Activated CD8-positive, alpha-beta memory T cell treated with anti-CD3 and anti-CD28 coated beads for 4 hours (primary cell): ENCODE measurements around the gene TBC1D26.
"Not testable (repeated sequence)": the region's sequence is repeated elsewhere in the genome, so short reads cannot be mapped to it uniquely, and the experiment has no call there.

ENCODE experiments used
- DNase-seq, 2 donors: peaks; one replicate each; pipeline ENCODE4 v3.0.0-alpha.2; 2020; ENCODE audit warnings: low read depth in 2 of 2

TBC1D26 gene

DNA sequence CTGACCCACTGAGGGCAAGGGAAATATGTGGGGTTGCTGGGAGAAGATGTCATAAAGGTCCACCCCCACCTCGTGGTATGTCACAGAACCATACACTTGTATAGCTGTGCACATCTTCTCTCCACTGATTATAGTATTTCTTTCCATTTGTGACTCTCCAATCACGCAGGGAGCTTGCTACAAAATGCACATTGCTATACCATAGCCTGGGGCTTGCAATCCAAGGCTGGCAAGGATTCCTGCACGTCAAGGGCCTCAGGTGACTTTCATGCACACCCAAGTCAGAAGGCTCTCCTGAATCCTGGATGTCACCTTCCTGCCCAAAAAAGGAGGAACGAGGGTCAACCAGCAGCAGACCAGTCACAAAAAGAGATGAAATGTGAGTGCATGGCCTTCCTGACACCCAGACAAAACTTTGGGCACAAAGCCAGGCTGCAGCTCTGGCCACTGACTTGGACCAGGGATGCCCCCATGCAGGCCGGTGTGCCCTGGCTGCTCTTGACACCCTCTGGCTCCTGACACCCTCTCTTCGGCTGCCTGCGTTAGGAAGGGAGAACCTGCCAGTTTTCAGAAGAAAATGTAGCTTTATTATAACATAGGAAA lies 12.1 kb downstream of the TBC1D26 start:
- DNase-seq = no peak

DNA sequence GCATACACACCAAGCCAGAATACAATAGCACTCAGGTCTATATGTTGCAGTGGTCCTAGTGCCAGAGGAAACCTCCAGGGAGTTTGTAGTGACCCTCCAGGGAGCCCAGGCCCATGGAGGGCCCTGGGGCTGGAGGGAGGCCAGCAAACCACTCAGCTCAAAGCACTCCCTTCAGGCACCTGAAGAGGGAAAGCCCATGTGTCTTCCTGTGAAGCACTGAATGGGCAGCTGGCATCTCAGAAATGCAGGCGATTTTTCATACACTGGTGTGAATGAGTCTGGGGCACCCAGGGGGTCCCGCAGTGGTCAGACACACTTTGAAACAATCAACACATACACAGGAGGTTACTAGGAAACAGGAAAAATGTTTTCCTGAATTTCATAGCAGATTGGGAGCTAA lies 12.8 kb downstream of the TBC1D26 start:
- no peak for DNase-seq

DNA sequence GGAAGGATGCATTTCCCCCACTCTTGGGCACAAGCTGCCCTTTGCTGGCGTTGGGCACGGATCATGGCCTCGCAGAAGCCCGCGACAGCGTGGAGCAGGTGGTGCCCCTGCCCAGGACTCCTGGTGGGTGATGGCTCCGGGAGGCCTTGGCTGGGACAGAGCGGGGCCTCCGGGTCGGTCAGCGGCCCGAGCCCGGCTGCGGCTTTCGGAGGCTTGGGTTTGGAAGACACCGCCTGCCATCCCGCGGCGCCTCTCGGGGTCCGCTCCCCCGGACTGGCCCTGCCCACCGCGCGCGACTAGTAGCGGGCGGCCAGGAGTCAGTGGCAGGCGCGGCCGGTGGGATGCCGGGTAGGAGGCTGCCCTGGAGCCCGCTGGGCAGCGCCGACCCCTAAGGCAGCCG lies 17.3 kb downstream of the TBC1D26 start:
- not testable (repeated sequence) for DNase-seq

DNA sequence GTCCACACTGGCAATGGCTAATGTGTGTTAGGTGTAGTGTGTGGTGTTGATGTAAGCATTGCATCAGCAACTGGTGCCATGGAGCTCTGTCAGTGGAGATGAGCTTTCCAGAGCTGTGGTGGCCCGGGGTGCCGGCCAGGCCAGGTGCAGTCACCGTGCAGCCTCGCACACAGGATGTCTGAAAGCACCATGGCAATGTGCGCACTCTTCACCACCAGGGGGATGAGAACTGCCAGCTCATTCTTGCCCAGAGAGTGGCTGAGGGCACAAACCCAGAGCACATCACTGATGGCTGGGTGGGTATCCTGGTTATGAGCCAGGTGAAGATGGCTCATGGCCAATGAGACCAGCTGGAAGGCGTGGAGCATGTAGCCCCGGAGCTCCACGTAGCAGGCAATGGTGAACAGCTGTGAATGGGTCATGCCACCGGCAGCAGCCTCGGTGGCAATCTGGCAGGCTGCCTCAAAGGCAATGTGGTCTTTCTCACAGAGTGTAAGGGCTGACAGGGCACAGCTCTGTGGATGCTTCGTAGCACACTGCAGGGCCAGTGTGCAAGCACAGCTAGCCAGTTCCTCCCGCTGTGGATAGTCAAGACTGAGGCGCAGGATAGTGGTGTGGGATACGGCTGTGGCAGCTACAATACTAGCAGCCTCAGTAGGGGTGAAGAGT lies 36.9 kb downstream of the TBC1D26 start:
- DNase-seq = not testable (repeated sequence)

DNA sequence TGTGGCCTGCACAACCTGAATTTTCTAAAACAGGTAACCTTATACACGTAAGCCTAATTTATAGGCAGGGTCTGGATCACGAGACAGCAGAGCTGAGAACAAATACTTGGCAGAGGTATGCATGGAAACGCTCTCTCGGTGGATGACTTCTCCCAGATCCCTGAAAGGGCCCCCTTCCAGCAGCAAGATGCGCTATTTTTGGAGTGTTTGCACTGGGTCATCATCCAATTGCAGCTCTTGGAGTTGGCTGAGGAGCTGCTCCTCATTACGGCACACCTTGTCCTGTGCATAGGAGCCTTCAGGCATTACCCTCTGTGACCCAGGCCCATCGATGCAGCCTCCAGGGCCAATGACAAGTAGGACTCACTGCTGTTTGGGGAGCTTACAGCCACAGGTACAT lies 38.6 kb downstream of the TBC1D26 start:
- not testable (repeated sequence) for DNase-seq

DNA sequence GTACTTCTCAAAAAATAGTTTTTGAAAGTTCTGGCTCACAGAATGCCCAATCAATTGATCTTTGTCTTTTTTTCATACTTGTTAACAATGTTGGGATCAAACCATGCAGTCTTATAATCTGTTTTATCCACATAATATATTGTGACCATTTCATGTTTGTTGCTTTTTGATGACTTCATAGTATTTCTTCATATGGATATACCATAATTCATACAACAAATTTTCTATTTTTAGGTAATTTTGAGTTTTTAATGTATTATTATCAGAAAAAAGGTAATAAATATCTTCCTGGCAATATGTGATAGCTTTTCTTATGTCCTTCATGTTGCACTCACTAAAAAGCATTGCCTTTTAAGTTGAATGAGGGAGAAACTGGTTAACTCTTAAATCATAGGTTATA lies 44.8 kb downstream of the TBC1D26 start:
- no peak for DNase-seq

DNA sequence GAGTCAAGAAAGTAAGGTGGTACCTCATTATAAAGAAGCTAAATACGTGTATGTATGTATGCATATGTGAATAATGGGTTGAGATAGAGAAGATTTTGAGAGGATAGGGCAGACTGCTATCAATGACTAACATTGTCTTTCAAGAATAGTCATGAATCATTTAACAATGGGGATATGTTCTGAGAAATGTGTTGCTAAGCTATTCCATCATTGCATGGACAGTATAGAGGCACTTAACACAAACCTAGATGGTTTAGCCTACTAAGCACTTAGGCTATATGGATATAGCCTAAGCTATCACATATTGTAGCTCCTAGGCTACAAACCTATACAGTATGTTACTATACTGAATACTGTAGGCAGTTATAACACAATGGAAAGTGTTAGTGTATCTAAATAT lies 45.2 kb downstream of the TBC1D26 start:
- no peak for DNase-seq

DNA sequence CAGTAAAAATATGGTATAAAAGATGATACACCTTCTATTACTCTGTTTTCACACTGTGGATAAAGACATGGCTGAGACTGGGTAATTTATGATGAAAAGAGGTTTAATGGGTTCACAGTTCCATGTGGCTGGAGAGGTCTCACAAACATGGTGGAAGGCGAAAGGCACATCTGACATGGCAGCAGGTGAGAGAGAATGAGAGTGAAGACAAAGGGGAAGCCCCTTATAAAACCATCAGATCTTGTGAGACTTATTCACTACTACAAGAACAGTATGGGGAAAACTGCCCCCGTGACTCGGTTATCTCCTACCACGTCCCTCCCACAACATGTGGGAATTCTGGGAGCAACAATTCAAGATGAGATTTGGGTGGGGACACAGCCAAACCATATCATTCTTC lies 45.6 kb downstream of the TBC1D26 start:
- no peak for DNase-seq

DNA sequence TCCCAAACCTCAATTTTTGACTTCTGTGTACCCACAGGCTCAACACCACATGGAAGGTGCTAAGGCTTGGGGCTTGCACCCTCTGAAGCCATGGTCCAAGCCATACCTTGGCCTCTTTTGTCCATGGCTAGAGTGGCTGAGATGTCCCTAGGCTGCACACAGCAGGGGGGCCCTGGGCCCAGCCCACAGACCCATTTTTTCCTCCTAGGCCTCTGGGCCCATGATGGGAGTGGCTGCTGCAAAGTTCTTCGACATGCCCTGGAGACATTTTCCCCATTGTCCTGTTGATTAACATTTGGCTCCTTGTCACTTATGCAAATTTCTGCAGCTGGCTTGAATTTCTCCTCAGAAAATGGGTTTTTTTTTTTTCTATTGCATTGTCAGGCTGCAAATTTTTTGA lies 47.0 kb downstream of the TBC1D26 start:
- DNase-seq = no peak

DNA sequence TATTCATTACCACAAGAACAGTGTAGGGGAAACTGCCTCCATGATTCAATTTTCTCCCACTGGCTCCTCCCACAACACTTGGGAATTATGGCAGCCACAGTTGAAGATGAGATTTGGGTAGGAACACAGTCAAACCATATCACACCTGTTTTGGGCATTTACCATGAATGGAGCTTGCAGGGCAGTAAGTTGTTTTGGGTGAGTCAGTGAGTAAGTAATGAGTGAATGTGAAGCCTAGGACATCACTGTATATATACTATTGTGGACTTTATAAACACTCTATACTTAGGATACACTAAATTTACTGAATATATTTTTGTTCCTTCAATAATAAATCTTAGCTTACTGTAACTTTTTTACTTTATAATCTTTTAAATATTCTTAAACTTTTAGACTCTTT lies 48.1 kb downstream of the TBC1D26 start:
- no peak for DNase-seq

DNA sequence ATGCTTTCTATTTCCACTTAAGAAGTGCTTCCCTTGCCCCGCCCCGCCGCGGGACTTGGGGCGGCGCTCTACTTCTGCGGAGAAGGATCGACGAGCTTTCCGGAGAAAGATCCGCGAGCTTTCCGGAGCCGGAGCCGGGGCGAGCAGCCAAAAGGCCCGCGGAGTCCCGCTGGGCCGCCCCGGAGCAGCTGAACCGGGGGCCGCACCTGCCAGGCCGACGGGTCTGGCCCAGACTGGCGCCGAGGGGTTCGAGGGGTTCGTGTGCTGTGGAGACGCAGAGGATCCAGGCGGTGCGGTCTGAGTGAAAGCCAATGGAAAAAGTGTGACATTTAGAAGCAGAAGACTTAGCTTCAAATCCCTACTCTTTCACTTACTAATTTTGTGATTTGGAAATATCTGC lies 50.8 kb downstream of the TBC1D26 start:
- DNase-seq = no peak

DNA sequence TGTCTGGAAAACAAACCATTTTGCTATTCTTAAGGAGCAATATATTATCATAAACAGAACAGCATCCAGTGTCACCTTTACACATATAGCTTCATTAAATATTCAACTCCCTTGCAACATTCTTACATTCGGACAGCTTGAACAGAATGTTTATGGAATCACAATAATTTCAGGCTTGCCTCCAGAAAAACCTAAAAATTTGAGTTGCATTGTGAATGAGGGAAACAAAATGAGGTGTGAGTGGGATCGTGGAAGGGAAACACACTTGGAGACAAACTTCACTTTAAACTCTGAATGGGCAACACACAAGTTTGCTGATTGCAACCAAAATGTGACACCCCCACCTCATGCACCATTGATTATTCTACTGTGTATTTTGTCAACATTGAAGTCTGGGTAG lies 51.4 kb downstream of the TBC1D26 start:
- no peak for DNase-seq

DNA sequence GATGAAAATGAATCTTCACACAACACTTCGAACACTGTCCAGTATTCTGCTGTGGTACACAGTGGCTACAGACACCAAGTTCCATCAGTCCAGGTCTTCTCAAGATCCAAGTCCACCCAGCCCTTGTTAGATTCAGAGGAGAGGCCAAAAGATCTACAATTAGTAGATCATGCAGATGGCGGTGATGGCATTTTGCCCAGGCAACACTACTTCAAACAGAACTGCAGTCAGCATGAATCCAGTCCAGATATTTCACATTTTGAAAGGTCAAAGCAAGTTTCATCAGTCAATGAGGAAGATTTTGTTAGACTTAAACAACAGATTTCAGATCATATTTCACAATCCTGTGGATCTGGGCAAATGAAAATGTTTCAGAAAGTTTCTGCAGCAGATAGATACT lies 52.3 kb downstream of the TBC1D26 start:
- DNase-seq = not testable (repeated sequence)

DNA sequence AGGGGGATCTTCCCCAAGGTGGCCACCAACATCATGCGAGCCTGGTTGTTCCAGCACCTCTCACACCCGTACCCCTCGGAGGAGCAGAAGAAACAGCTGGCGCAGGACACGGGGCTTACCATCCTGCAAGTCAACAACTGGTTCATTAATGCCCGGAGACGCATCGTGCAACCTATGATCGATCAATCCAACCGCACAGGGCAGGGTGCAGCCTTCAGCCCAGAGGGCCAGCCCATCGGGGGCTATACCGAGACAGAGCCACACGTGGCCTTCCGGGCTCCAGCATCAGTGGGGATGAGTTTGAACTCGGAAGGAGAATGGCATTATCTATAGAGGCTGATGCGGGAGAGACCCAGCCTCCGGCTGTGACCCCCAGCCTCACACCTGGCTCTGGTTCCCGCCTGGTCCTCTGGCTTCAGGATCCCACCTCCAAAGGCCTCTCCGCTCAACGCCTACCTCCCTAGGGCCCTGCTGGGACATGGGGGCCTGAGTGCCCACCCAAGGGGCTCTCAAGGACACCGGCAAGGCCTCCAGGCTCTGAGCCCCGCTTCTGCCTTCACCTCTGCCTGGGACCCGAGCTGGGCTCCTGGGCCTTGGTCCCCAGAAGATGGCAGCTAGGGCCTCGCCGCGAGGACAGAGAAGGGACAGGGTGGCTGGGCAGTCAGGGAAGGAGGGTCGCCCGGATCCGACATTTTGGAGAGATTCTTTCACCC lies 55.4 kb downstream of the TBC1D26 start:
- not testable (repeated sequence) for DNase-seq

DNA sequence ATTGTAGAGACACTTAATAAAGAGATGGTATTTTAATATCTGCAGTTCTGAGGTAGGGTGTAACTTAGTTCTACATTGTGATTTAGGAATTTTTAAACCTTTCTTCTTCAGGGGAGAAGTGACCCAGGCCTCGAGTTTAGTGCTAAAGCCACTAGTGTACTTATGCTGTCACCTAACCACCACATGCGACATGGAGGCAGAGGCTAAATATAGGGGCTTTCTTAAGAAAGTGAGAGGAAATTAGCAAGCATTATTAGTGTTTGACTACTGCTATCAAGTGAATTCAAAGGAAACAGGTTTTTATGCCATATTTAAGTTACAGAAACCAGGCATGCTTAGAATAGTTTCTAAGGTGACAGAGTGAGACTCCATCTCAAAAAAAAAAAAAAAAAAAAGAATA lies 56.3 kb downstream of the TBC1D26 start:
- not testable (repeated sequence) for DNase-seq
